ENCODE results near the gene LRP5. TPM values are rescaled to one million over a fixed set of nuclear protein-coding genes. Genes with fewer than 3 reads are reported as not detected.

Gene LRP5
- total and polyA plus RNA-seq, 2 experiments from 2014 or later, result 26.9 to 51.1 TPM

GRCh38 chr11:68473693-68474092 lies 161.3 kb downstream of the LRP5 start:
- peaks cover 98% of the 10 kb centered on the region for H3K79me2 ChIP-seq (replicated peaks; ENCODE audit: insufficient read depth)
- H3K4me3 ChIP-seq, result no peak overlapping the region
- no peak overlapping the region for H2AFZ ChIP-seq
- H3K27me3 Mint-ChIP-seq (ENCODE audit: insufficient read depth, low read depth, poor library complexity), result peaks cover 11% of the 10 kb centered on the region
- H3K36me3 ChIP-seq (ENCODE audit: insufficient read depth), result peaks cover 4% of the 10 kb centered on the region
- peaks cover 73% of the 10 kb centered on the region for H3K36me3 Mint-ChIP-seq (ENCODE audit: low read depth)
- peaks cover 29% of the 10 kb centered on the region for H3K4me1 ChIP-seq (ENCODE audit: insufficient read depth)
- H3F3A ChIP-seq (replicated peaks; ENCODE audit: low read depth), result peaks cover 10% of the 10 kb centered on the region; the same call in 1 of the 2 replicates
- no peak overlapping the region for H3K27ac Mint-ChIP-seq
- DNase-seq (ENCODE audit: low spot score) (no peak), ATAC-seq (no peak)
- no peak overlapping the region for H3K4me3 Mint-ChIP-seq
- no peaks in the 10 kb centered on the region for H3K27me3 ChIP-seq (ENCODE audit: insufficient read depth)
- H3K4me2 ChIP-seq, result peak overlapping the region; percentile 3; the same call in 1 of the 2 replicates
- peaks cover 27% of the 10 kb centered on the region; the same call in 2 of the 3 replicates for H3K9me3 Mint-ChIP-seq
- TF ChIP-seq JUNB (IDR thresholded peaks at IDR 0.05; ENCODE audit: unreplicated experiment), result no peak
- TF ChIP-seq POLR2AphosphoS5 (IDR thresholded peaks at IDR 0.05; ENCODE audit: low read depth), result no peak
- TF ChIP-seq CREB1 (CRISPR knock-in tag; IDR thresholded peaks at IDR 0.05; ENCODE audit: low read depth), result no peak
- TF ChIP-seq, protein P1, sequence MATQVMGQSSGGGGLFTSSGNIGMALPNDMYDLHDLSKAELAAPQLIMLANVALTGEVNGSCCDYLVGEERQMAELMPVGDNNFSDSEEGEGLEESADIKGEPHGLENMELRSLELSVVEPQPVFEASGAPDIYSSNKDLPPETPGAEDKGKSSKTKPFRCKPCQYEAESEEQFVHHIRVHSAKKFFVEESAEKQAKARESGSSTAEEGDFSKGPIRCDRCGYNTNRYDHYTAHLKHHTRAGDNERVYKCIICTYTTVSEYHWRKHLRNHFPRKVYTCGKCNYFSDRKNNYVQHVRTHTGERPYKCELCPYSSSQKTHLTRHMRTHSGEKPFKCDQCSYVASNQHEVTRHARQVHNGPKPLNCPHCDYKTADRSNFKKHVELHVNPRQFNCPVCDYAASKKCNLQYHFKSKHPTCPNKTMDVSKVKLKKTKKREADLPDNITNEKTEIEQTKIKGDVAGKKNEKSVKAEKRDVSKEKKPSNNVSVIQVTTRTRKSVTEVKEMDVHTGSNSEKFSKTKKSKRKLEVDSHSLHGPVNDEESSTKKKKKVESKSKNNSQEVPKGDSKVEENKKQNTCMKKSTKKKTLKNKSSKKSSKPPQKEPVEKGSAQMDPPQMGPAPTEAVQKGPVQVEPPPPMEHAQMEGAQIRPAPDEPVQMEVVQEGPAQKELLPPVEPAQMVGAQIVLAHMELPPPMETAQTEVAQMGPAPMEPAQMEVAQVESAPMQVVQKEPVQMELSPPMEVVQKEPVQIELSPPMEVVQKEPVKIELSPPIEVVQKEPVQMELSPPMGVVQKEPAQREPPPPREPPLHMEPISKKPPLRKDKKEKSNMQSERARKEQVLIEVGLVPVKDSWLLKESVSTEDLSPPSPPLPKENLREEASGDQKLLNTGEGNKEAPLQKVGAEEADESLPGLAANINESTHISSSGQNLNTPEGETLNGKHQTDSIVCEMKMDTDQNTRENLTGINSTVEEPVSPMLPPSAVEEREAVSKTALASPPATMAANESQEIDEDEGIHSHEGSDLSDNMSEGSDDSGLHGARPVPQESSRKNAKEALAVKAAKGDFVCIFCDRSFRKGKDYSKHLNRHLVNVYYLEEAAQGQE (IDR thresholded peaks at IDR 0.05; ENCODE audit: unreplicated experiment), result no peak
- no peak for TF ChIP-seq STAT1 (IDR thresholded peaks at IDR 0.05; ENCODE audit: unreplicated experiment)
- TF ChIP-seq EZH2 (IDR thresholded peaks at IDR 0.05; ENCODE audit: low read depth, unreplicated experiment), result no peak
- no peak for TF ChIP-seq ZNF114 (CRISPR knock-in tag; IDR thresholded peaks at IDR 0.05)
- TF ChIP-seq NANOG (IDR thresholded peaks at IDR 0.05; ENCODE audit: borderline replicate concordance), result no peak
- TF ChIP-seq, protein P2, sequence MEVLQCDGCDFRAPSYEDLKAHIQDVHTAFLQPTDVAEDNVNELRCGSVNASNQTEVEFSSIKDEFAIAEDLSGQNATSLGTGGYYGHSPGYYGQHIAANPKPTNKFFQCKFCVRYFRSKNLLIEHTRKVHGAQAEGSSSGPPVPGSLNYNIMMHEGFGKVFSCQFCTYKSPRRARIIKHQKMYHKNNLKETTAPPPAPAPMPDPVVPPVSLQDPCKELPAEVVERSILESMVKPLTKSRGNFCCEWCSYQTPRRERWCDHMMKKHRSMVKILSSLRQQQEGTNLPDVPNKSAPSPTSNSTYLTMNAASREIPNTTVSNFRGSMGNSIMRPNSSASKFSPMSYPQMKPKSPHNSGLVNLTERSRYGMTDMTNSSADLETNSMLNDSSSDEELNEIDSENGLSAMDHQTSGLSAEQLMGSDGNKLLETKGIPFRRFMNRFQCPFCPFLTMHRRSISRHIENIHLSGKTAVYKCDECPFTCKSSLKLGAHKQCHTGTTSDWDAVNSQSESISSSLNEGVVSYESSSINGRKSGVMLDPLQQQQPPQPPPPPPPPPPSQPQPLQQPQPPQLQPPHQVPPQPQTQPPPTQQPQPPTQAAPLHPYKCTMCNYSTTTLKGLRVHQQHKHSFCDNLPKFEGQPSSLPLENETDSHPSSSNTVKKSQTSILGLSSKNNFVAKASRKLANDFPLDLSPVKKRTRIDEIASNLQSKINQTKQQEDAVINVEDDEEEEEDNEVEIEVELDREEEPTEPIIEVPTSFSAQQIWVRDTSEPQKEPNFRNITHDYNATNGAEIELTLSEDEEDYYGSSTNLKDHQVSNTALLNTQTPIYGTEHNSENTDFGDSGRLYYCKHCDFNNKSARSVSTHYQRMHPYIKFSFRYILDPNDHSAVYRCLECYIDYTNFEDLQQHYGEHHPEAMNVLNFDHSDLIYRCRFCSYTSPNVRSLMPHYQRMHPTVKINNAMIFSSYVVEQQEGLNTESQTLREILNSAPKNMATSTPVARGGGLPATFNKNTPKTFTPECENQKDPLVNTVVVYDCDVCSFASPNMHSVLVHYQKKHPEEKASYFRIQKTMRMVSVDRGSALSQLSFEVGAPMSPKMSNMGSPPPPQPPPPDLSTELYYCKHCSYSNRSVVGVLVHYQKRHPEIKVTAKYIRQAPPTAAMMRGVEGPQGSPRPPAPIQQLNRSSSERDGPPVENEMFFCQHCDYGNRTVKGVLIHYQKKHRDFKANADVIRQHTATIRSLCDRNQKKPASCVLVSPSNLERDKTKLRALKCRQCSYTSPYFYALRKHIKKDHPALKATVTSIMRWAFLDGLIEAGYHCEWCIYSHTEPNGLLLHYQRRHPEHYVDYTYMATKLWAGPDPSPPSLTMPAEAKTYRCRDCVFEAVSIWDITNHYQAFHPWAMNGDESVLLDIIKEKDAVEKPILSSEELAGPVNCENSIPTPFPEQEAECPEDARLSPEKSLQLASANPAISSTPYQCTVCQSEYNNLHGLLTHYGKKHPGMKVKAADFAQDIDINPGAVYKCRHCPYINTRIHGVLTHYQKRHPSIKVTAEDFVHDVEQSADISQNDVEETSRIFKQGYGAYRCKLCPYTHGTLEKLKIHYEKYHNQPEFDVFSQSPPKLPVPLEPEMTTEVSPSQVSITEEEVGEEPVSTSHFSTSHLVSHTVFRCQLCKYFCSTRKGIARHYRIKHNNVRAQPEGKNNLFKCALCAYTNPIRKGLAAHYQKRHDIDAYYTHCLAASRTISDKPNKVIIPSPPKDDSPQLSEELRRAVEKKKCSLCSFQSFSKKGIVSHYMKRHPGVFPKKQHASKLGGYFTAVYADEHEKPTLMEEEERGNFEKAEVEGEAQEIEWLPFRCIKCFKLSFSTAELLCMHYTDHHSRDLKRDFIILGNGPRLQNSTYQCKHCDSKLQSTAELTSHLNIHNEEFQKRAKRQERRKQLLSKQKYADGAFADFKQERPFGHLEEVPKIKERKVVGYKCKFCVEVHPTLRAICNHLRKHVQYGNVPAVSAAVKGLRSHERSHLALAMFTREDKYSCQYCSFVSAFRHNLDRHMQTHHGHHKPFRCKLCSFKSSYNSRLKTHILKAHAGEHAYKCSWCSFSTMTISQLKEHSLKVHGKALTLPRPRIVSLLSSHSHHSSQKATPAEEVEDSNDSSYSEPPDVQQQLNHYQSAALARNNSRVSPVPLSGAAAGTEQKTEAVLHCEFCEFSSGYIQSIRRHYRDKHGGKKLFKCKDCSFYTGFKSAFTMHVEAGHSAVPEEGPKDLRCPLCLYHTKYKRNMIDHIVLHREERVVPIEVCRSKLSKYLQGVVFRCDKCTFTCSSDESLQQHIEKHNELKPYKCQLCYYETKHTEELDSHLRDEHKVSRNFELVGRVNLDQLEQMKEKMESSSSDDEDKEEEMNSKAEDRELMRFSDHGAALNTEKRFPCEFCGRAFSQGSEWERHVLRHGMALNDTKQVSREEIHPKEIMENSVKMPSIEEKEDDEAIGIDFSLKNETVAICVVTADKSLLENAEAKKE (CRISPR knock-in tag; IDR thresholded peaks at IDR 0.05), result no peak
- TF ChIP-seq, protein P3, sequence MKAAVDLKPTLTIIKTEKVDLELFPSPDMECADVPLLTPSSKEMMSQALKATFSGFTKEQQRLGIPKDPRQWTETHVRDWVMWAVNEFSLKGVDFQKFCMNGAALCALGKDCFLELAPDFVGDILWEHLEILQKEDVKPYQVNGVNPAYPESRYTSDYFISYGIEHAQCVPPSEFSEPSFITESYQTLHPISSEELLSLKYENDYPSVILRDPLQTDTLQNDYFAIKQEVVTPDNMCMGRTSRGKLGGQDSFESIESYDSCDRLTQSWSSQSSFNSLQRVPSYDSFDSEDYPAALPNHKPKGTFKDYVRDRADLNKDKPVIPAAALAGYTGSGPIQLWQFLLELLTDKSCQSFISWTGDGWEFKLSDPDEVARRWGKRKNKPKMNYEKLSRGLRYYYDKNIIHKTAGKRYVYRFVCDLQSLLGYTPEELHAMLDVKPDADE (IDR thresholded peaks at IDR 0.05), result no peak
- no peak for TF ChIP-seq EZH2phosphoT487 (IDR thresholded peaks at IDR 0.05; ENCODE audit: unreplicated experiment)
- TF ChIP-seq, protein P4, sequence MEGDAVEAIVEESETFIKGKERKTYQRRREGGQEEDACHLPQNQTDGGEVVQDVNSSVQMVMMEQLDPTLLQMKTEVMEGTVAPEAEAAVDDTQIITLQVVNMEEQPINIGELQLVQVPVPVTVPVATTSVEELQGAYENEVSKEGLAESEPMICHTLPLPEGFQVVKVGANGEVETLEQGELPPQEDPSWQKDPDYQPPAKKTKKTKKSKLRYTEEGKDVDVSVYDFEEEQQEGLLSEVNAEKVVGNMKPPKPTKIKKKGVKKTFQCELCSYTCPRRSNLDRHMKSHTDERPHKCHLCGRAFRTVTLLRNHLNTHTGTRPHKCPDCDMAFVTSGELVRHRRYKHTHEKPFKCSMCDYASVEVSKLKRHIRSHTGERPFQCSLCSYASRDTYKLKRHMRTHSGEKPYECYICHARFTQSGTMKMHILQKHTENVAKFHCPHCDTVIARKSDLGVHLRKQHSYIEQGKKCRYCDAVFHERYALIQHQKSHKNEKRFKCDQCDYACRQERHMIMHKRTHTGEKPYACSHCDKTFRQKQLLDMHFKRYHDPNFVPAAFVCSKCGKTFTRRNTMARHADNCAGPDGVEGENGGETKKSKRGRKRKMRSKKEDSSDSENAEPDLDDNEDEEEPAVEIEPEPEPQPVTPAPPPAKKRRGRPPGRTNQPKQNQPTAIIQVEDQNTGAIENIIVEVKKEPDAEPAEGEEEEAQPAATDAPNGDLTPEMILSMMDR (conservative IDR thresholded peaks at IDR 0.05; ENCODE audit: low read depth in 2 of 2), result no peak
- TF ChIP-seq ZNF331 (CRISPR knock-in tag; IDR thresholded peaks at IDR 0.05; ENCODE audit: low read depth), result no peak
- H3K27ac ChIP-seq (ENCODE audit: low read depth), result no peak overlapping the region
- peaks cover 37% of the 10 kb centered on the region for H3K4me1 Mint-ChIP-seq
- H4K20me1 ChIP-seq (replicated peaks; ENCODE audit: insufficient read depth), result peaks cover 63% of the 10 kb centered on the region
- H3K9me2 ChIP-seq (ENCODE audit: insufficient read depth), result no peaks in the 10 kb centered on the region
